GM19238 (cell line): ENCODE measurements around the gene TSPAN10.
"Not testable (repeated sequence)": the region's sequence is repeated elsewhere in the genome, so short reads cannot be mapped to it uniquely, and the experiment has no call there.

Experiments used
- DNase-seq: peaks from one replicate; pipeline ENCODE4 v3.0.0; 2011; ENCODE audit warnings: low spot score; ENCODE audit not compliant: insufficient read length

Gene TSPAN10

GRCh38 chr17:81636505-81637288 is at the start of gene TSPAN10, which contains the start of gene NPLOC4:
Gene TSPAN10 (plus strand): TSS chr17:81637196. CDS start chr17:81642413, 5,217 bp downstream.
Gene NPLOC4 (minus strand): TSS chr17:81637112. CDS start chr17:81636930, 182 bp downstream.
- peak; percentile 93 for DNase-seq

GRCh38 chr17:81589612-81590011 is 47.4 kb upstream of the TSPAN10 start:
- DNase-seq, result no peak

GRCh38 chr17:81590121-81590520 is 46.9 kb upstream of the TSPAN10 start:
- DNase-seq, result no peak

GRCh38 chr17:81591971-81592370 is 45.0 kb upstream of the TSPAN10 start:
- DNase-seq, result no peak

GRCh38 chr17:81593105-81593871 is 43.7 kb upstream of the TSPAN10 start:
- DNase-seq, result no peak

GRCh38 chr17:81599719-81600486 is 37.1 kb upstream of the TSPAN10 start:
- no peak for DNase-seq

- peak; percentile 47 for DNase-seq
Observed at GRCh38 chr17:81601525-81602120, 35.4 kb upstream of the TSPAN10 start.

- no peak for DNase-seq
Observed at GRCh38 chr17:81603846-81604610, 33.0 kb upstream of the TSPAN10 start.

GRCh38 chr17:81607431-81607830 is 29.6 kb upstream of the TSPAN10 start:
- no peak for DNase-seq

- no peak for DNase-seq
Observed at GRCh38 chr17:81608082-81608481, 28.9 kb upstream of the TSPAN10 start.

- DNase-seq, result no peak
Observed at GRCh38 chr17:81608605-81609004, 28.4 kb upstream of the TSPAN10 start.

GRCh38 chr17:81609541-81610311 is 27.3 kb upstream of the TSPAN10 start:
- no peak for DNase-seq

GRCh38 chr17:81612172-81612970 is 24.6 kb upstream of the TSPAN10 start:
- no peak for DNase-seq

GRCh38 chr17:81615401-81615930 is 21.5 kb upstream of the TSPAN10 start:
- no peak for DNase-seq

GRCh38 chr17:81616877-81617276 is 20.1 kb upstream of the TSPAN10 start:
- no peak for DNase-seq

- DNase-seq, result not testable (repeated sequence)
Observed at GRCh38 chr17:81618307-81618706, 18.7 kb upstream of the TSPAN10 start.

- DNase-seq, result no peak
Observed at GRCh38 chr17:81621494-81622130, 15.4 kb upstream of the TSPAN10 start.

GRCh38 chr17:81630274-81630673 is 6.7 kb upstream of the TSPAN10 start:
- no peak for DNase-seq
